ENCODE data around the gene NMT2.

NMT2 gene

GRCh38 chr10:15201589-15202300 lies 33.3 kb upstream of the NMT2 start:
- H3K4me3 ChIP-seq, result no peak overlapping the region
- TF ChIP-seq CTCF (IDR thresholded peaks at IDR 0.05), result no peak
- no peak overlapping the region for H3K27ac ChIP-seq
- H3K36me3 ChIP-seq, result no peaks in the 10 kb centered on the region
- H3K9me3 ChIP-seq, result no peaks in the 10 kb centered on the region
- no peaks in the 10 kb centered on the region for H3K27me3 ChIP-seq
- H3K4me1 ChIP-seq, result no peaks in the 10 kb centered on the region
- intact Hi-C loops (cut with DNase I; ENCODE audit: low total_unique reads), result no loop called here
- DNase-seq, result no peak

DNA sequence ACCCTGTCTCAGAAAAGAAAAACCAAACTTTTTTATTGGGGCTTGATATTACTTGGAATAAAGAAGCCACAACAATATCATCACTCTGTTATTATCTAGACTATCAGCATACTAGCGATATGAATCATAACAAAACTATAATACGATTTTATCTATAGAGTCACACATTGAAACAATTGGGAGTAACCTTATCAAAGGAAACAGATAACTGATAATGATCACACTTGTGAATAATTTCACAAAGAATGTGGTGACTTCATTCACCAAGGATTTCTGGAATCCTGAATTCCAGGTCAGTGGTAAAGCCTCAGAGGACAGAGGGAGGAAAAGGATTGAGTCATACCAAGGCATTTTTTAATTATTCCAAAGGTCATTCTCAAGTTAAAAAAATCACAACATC lies 32.1 kb upstream of the NMT2 start:
- Histone ChIP-seq H3K27me3 (no peaks in the 10 kb centered on the region), H3K27ac (no peak overlapping the region), H3K4me1 (no peaks in the 10 kb centered on the region), H3K4me3 (no peak overlapping the region), H3K9me3 (no peaks in the 10 kb centered on the region), H3K36me3 (no peaks in the 10 kb centered on the region)
- no peak for TF ChIP-seq CTCF (IDR thresholded peaks at IDR 0.05)
- intact Hi-C loops (cut with DNase I; ENCODE audit: low total_unique reads), result no loop called here
- no peak for DNase-seq

DNA sequence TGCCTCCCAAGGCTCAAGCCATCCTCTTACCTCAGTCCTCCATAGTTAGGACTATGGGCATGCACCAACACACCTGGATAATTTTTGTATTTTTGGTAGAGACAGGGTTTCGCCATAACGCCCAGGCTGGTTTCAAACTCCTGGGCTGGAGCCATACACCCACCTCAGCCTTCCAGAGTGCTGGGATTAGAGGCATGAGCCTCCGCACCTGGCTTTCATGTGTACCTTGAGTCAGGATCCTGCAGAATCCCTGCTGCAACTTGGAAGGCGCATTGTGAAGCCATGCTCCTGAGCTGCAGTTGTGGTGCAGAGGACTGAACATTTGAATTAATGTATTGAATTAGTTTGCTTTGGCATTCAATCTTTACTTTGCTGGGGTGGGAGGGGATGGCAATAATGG lies 29.4 kb upstream of the NMT2 start:
- TF ChIP-seq CTCF (IDR thresholded peaks at IDR 0.05), result no peak
- Histone ChIP-seq H3K36me3 (no peaks in the 10 kb centered on the region), H3K27me3 (no peaks in the 10 kb centered on the region), H3K9me3 (no peaks in the 10 kb centered on the region), H3K4me1 (no peaks in the 10 kb centered on the region), H3K4me3 (no peak overlapping the region), H3K27ac (no peak overlapping the region)
- DNase-seq, result no peak
- intact Hi-C loops (cut with DNase I; ENCODE audit: low total_unique reads), result no loop called here

DNA sequence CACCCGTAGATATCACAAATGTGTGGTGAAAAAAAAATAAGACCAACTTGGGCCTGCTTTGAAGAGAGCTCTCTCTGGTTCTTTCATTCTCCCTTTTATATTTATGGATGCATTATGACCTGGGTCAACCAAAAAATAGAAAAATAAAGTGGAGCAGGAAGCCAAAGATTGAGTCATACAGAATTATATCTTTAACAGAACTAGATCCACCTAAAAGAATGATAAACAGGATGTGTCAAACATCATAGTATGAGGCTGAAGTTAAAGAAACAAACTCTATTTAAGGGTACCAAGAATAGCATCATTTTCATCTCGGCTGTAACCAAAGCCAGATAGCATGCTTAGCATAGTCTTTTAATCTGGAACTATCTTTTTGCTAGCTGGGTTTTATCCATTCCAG lies 28.8 kb upstream of the NMT2 start:
- Histone ChIP-seq H3K4me3 (no peak overlapping the region), H3K36me3 (no peaks in the 10 kb centered on the region), H3K4me1 (no peaks in the 10 kb centered on the region), H3K27ac (no peak overlapping the region), H3K27me3 (no peaks in the 10 kb centered on the region), H3K9me3 (no peaks in the 10 kb centered on the region)
- intact Hi-C loops (cut with DNase I; ENCODE audit: low total_unique reads), result no loop called here
- DNase-seq, result no peak
- TF ChIP-seq CTCF (IDR thresholded peaks at IDR 0.05), result no peak

- no peak for TF ChIP-seq CTCF (IDR thresholded peaks at IDR 0.05)
- peak overlapping the region; percentile 15 to 25 for H3K4me3 ChIP-seq
- H3K27me3 ChIP-seq, result no peaks in the 10 kb centered on the region
- intact Hi-C loops (cut with DNase I; ENCODE audit: low total_unique reads), result no loop called here
- no peak for DNase-seq
- no peaks in the 10 kb centered on the region for H3K4me1 ChIP-seq
- H3K27ac ChIP-seq, result no peak overlapping the region
- H3K9me3 ChIP-seq, result no peaks in the 10 kb centered on the region
- H3K36me3 ChIP-seq, result no peaks in the 10 kb centered on the region
These were observed 27.7 kb upstream of the NMT2 start for GRCh38 chr10:15196021-15196834.
